Hematopoietic multipotent progenitor cell treated with erythropoietin and hydrocortisone succinate and interleukin-3 and kit ligand, for 8 days (in vitro differentiated cells): ENCODE results near the gene TEN1.
"Not testable (repeated sequence)": the region's sequence is repeated elsewhere in the genome, so short reads cannot be mapped to it uniquely, and the experiment has no call there.

Experiments used
- DNase-seq: peaks from one replicate; pipeline ENCODE4 v3.0.0-alpha.2; 2015

TEN1 gene

DNA sequence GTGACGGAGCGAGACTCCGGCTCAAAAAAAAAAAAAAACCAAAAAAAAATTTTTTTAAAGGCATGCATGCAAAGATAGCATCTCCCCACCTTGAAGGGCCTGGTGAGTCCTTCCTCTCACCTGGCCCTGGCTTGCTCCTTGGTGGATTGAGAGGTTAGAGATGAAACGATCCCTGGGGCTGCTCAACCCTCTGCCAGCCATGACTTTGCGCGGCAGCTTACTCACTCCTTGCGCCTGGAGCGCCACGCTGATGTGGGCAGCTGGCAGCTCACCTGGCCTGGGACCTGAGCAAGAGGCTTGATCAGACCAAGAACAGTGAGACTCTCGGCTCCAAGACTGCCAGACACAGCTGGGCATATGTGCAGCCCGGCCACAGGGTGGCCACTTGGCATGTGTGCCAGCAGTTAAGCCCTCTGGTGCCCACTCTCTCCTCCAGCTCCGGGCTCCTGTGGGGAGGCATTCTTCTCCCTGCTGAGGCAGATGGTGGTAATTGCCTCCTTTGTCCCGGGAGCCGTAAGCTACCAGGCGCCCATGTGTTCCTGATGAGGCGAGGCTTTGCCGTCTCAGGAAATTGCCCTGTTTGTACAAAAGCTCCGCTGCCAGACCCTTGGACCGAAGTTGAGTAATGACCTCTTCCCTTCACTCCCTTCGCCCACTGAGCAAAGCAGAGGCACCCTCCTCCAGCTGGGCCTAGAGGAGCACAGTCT lies 53.2 kb downstream of the TEN1 start:
- DNase-seq, result peak; percentile 40

DNA sequence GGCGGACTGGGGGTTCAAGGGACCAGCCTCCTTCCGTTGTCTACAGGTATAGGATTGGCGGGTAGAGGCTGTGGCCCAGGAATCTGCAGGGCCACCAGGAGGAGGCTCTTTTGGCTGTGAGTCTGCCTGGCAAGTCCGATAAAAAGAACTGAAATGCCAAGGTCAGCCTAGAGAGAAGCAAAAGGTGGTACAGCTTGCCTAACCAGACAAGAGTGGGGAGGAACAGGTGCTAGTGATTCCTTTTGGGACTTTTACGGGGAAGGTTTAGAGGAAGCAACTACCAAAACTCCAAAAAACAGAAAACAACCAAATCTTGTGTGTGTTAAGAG lies 53.7 kb downstream of the TEN1 start:
- no peak for DNase-seq

DNA sequence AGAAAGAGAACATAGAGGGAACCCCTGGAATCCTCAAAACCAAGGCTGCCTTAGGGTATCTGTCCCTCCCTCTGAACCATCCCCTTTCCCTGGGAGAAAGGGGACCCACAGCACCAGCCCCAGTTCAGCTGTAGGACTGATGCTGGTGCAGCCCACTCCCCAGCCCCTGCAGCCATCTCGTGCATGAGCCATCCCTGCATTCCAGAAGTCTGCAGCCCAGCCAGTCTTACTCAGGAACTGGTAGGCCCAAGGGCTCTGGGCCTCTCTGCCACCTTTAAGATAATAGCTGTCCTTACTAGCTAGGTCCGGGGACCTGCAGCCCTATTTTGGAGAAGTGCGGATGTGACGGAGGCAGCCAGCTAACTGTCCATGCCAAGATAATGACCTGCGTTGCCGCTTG lies 54.1 kb downstream of the TEN1 start:
- DNase-seq, result no peak

GRCh38 chr17:76034428-76035350 lies 55.6 kb downstream of the TEN1 start:
- peak; percentile 88 for DNase-seq

DNA sequence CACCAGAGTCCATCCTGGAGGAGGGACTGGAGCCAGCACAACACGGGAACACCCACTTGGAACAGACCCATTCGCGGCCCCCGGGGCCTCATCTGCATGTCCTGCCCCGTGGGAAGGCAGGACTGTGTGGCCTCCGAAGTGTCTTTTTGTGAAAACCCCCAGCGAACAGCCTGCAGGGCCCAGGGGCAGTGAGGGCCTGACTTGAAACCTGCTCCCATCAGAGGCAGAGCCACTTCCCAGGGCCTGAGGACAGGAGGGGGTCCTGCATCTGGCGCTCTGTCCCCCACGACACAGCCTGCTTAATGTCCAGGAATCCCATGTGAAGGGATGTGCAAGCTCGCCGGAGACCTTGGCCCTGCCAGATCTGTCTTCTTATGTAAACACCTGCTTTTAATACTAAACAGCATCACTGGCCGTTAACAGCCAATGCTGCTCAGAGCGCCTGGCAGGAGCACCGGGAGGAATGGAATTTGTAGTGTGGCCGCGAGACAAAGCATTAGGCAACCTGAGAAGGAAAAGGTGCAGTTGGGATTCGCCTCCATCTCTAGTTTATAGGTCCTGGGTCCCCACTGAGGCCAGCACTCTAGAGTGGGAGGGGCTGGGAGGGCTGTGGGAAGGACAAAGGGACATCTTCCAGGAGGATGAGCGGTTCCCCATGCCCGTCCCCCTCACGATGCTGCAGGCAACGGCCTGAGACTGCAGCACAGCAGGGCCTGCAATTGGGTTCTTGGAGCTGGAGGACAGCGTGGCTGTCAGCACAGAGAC lies 57.6 kb downstream of the TEN1 start:
- no peak for DNase-seq

GRCh38 chr17:76038050-76038449 lies 59.0 kb downstream of the TEN1 start:
- DNase-seq, result no peak

DNA sequence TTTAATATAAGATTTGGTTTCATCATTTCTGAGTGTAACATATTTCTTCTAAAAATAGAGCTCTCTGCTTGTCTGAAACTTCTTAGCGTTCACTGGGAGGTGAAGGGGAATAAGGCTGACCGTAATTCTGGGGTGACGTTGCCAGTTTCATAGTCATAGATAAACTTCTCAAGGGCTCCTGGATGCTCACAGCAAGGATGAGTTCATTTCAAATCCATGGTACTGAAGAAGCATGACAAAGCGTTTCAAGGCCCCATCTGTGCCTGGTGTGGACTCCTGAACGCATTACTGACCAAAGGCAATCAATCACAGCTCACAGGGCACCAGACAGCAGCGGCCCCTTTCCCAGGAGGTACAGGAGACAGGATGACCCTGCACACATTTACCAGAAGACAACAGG lies 60.1 kb downstream of the TEN1 start:
- DNase-seq, result no peak

DNA sequence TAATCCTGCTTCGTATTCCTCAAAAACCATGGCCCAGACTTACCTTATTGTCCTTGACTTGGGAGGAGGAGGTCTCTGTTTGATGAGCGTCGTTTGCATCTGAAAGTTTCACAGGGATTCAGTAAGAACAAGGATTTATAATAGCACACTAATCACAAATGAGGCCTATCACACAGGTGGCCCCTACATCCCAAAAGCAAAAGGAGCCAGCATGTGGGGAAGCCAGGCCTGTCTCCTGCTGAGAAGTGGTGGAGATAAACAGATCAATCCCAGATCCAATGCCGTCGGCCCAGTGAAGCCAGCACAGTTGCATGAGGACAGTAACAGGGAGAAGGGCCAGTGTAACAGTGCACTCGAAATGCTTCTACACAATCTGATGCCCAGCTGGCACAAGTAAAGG lies 61.3 kb downstream of the TEN1 start:
- no peak for DNase-seq

DNA sequence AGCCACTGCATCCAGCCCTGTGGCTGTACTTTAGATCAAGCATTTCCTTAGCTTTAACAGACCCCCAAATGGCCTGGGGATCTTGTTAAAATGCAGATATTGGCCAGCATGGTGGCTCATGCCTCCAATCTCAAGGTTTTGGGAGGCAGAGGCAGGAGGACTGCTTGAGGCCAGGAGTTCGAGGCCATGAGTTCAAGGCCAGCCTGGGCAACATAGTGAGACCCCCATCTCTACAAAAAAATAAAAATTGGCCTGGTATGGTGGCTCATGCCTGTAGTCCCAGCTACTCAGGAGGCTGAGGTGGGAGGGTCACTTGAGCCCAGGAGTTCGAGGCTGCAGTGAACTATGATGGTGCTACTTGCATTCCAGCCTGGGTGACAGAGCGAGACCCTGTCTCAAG lies 63.8 kb downstream of the TEN1 start:
- DNase-seq, result not testable (repeated sequence)

DNA sequence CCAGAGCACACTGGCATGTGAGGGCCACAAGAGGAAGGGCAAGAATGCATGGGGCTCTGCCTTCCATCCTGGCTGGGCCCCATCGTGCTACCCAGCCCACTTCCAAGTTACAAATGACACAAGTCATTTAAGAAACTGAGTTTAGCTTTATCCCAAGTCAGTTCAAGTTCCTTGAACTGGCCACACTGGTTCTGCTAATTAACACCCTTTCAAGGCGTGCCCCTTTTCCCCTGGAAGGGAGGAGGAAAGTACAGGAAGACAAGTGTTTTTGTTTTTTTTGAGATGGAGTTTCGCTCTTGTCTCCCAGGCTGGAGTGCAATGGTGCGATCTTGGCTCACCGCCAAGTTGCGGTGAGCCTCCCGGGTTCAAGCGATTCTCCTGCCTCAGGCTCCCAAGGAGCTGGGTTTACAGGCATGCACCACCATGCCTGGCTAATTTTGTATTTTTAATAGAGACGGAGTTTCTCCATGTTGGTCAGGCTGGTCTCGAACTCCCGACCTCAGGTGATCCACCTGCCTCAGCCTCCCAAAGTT lies 65.5 kb downstream of the TEN1 start:
- not testable (repeated sequence) for DNase-seq

DNA sequence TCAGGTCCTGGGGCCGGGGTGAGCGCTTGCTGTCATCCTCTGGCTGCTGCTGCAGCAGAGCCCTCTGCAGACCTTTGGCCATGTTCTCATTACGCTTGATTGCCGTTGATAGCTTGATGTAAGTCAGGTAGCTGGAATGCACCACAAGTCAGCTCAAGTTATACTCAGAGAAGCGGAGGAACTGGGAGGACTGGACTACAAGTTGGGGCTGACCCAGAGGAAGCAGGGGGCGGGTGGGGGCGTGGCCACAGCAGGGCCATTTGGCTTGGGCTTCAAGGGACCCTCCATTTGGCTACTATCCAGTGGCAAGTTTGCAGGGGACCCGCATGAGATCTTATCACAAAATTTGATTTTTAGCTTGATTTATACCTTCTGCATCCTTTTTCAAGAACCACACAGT lies 67.0 kb downstream of the TEN1 start:
- DNase-seq, result no peak

DNA sequence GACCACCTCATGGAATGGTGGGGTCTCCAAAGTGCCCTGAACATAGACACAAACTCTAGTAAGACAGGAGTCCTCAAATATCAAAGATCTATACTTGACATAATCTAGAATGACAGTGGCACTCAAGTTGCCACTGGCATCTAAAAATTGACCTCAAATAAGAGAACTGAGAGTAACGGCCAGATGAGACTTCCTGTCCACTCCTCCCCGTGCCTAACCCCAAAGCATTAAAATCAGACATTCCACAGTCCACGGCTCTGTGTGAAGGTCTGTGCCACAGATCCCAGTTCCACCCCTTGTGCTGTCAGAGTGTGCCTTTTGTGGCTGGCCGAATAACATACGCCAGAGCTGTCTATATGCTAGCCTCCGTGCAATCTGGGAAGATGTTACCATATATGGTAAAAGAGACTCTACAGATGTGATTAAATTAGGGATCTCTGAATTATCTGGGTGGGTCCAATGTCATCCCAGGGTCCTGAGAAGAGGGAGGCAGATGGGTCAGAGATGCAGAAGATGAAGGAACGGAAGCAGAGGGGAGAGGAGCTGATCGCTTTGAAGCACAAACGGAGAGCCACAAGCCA lies 69.1 kb downstream of the TEN1 start:
- DNase-seq, result no peak

- DNase-seq, result no peak
Observed at GRCh38 chr17:76048711-76049110, 69.7 kb downstream of the TEN1 start.

GRCh38 chr17:76049239-76049638 lies 70.2 kb downstream of the TEN1 start:
- no peak for DNase-seq

DNA sequence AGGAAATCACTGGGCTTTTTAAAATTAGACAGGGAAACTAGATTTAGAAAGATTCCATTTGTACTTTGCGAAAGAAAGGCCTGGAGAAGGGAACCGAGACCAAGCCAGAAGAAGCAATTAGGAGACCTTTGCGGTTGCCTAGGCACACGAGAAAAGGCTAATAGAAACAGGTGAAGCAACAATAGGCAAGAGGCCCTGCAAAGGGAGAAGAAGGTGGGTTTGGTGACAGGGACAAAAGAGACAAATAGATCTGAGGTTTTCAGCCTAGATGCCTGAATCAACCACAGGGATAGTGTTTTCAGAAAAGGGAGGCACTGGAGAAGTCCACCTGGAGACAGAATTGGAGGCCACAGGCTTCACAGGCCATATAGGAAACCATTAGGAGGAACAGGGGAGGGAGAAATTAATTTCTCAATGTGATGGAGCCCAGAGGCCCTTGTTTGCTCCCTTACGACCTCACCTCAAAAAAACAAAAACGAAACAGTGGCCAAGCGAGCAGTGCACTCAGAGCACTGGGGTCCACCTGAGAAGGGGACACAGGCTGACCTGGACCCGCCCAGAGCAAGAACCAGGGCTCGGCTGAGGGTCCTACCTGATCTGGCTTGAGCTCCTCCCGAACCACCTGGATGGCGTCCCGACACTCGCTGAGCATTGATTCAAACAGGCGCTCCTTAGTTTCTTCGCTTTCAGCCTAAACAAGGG lies 70.9 kb downstream of the TEN1 start:
- DNase-seq, result no peak
